HEK293 (cell line): Measurements from ENCODE around the gene KCNK6.

ENCODE experiments used
- CTCF ChIA-PET: fragments of 350-600 bp; formaldehyde crosslinking; extraction: SDS; loops from one replicate; lab custom pipeline; 2021; ENCODE audit warnings: antibody characterized with exemption; lab: Yijun Ruan, JAX
- POLR2A ChIA-PET: fragments of 300-600 bp; formaldehyde crosslinking; extraction: SDS; loops from one replicate; lab custom pipeline; 2020; ENCODE audit warnings: antibody characterized with exemption, inconsistent platforms; lab: Yijun Ruan, JAX
- H3K27ac ChIP-seq: fragments of 200-500 bp; sonication (Bioruptor generic); 2 replicates; pipeline ENCODE4 v1.5.1; 2014; ENCODE audit warnings: low read depth, low read length, control low read depth, inconsistent platforms; ENCODE audit errors: extremely low read depth
- H3K36me3 ChIP-seq, 2 experiments: fragments of 200-500 bp in 1 of 2; sonication (Bioruptor generic) in 1 of 2; 1 replicate in 1 of 2; 2 replicates in 1 of 2; pipeline ENCODE4 v1.5.1; 2014 to 2017; ENCODE audit warnings: inconsistent platforms in 2 of 2, low read length in 2 of 2; ENCODE audit not compliant: control insufficient read depth in 2 of 2, insufficient read depth in 1 of 2
- H3K4me1 ChIP-seq: fragments of 200-500 bp; sonication (Bioruptor generic); 2 replicates; pipeline ENCODE4 v1.5.1; 2014; ENCODE audit warnings: mild to moderate bottlenecking, low read length, inconsistent platforms; ENCODE audit not compliant: control insufficient read depth, insufficient read depth
- H3K4me3 ChIP-seq: 2 replicates; pipeline ENCODE4 v1.5.1; 2011; ENCODE audit warnings: low read depth, mild to moderate bottlenecking, control low read depth, low read length, moderate library complexity
- H3K9me3 ChIP-seq: fragments of 200-500 bp; sonication (Bioruptor generic); 2 replicates; pipeline ENCODE4 v1.5.1; 2014; ENCODE audit warnings: low read depth, low read length, inconsistent platforms; ENCODE audit not compliant: control insufficient read depth, insufficient read depth
- BCL11B ChIP-seq: fragments of 450-650 bp; formaldehyde crosslinking; IDR thresholded peaks from 2 replicates; pipeline ENCODE4 v1.5.1; 2016; ENCODE audit warnings: low read depth, missing biosample characterization, missing genetic modification characterization
- IKZF3 ChIP-seq: fragments of 450-650 bp; IDR thresholded peaks from 2 replicates; pipeline ENCODE4 v1.5.0; 2018; ENCODE audit warnings: missing biosample characterization, mild to moderate bottlenecking, missing genetic modification characterization, moderate library complexity
- PRDM10 ChIP-seq: fragments of 450-650 bp; formaldehyde crosslinking; IDR thresholded peaks from 2 replicates; pipeline ENCODE4 v1.5.1; 2016; ENCODE audit warnings: missing biosample characterization, missing genetic modification characterization
- ZBTB20 ChIP-seq: fragments of 450-650 bp; formaldehyde crosslinking; IDR thresholded peaks from 2 replicates; pipeline ENCODE4 v1.5.1; 2016; ENCODE audit warnings: missing biosample characterization, missing genetic modification characterization
- ZFP37 ChIP-seq: fragments of 450-650 bp; formaldehyde crosslinking; IDR thresholded peaks from 2 replicates; pipeline ENCODE4 v1.5.1; 2016; ENCODE audit warnings: missing biosample characterization, missing genetic modification characterization
- ZNF114 ChIP-seq: fragments of 450-650 bp; formaldehyde crosslinking; IDR thresholded peaks from 2 replicates; pipeline ENCODE4 v1.5.0; 2017; ENCODE audit warnings: missing biosample characterization, missing genetic modification characterization
- ZNF19 ChIP-seq: fragments of 450-650 bp; formaldehyde crosslinking; IDR thresholded peaks from 2 replicates; pipeline ENCODE4; 2016; ENCODE audit warnings: missing biosample characterization, missing genetic modification characterization, low read depth
- ZNF600 ChIP-seq: fragments of 450-650 bp; formaldehyde crosslinking; IDR thresholded peaks from 2 replicates; pipeline ENCODE4 v1.5.1; 2016; ENCODE audit warnings: missing biosample characterization, missing genetic modification characterization
- ZNF677 ChIP-seq: fragments of 450-650 bp; IDR thresholded peaks from 2 replicates; pipeline ENCODE4 v1.5.0; 2018; ENCODE audit warnings: missing biosample characterization, mild to moderate bottlenecking, missing genetic modification characterization, moderate library complexity
- ZNF704 ChIP-seq: fragments of 450-650 bp; formaldehyde crosslinking; IDR thresholded peaks from 2 replicates; pipeline ENCODE4 v1.5.1; 2016; ENCODE audit warnings: missing biosample characterization, missing genetic modification characterization
- ZNF777 ChIP-seq: fragments of 450-650 bp; formaldehyde crosslinking; IDR thresholded peaks from 2 replicates; pipeline ENCODE4 v1.5.1; 2017; ENCODE audit warnings: missing biosample characterization, missing genetic modification characterization, borderline replicate concordance
- ZNF830 ChIP-seq: fragments of 450-650 bp; IDR thresholded peaks from 2 replicates; pipeline ENCODE4 v1.5.0; 2018; ENCODE audit warnings: missing biosample characterization, missing genetic modification characterization, low read depth, mild to moderate bottlenecking, moderate library complexity
- ZNF837 ChIP-seq: fragments of 450-650 bp; formaldehyde crosslinking; IDR thresholded peaks from 2 replicates; pipeline ENCODE4 v1.5.1; 2016; ENCODE audit warnings: missing biosample characterization, missing genetic modification characterization
- ZSCAN30 ChIP-seq: fragments of 450-650 bp; IDR thresholded peaks from 2 replicates; pipeline ENCODE4 v1.5.1; 2018; ENCODE audit warnings: missing biosample characterization, mild to moderate bottlenecking, missing genetic modification characterization, moderate library complexity

KCNK6 gene

GRCh38 chr19:38317104-38317612 lies 2.5 kb upstream of the KCNK6 start:
- Histone ChIP-seq H3K9me3 (no peaks in the 10 kb centered on the region), H3K4me3 (no peak overlapping the region)
- ChIA-PET CTCF (interaction anchor here (0.7 kb wide), 1 partner anchor 912 kb away, joined by 3 read pairs; no protein-coding TSS in a partner anchor), POLR2A (no interaction called here)
- TF ChIP-seq IKZF3 (tag by site-specific recombination) (no peak), ZNF114 (no peak), ZNF677 (tag by site-specific recombination) (no peak), ZSCAN30 (no peak), ZNF704 (tag by site-specific recombination) (no peak), ZNF830 (tag by site-specific recombination) (no peak), ZNF837 (tag by site-specific recombination) (no peak), ZBTB20 (tag by site-specific recombination) (no peak)
- TF ChIP-seq, all 188 proteins: peak for 0
- Histone ChIP-seq H3K4me1 (peaks cover 12% of the 10 kb centered on the region), H3K36me3 (no peaks in the 10 kb centered on the region; a peak in 1 of 3 replicates), H3K27ac (no peak overlapping the region)

- Histone ChIP-seq H3K9me3 (no peaks in the 10 kb centered on the region), H3K4me1 (peaks cover 12% of the 10 kb centered on the region), H3K27ac (no peak overlapping the region), H3K4me3 (no peak overlapping the region), H3K36me3 (no peaks in the 10 kb centered on the region; a peak in 1 of 3 replicates)
- ChIA-PET CTCF (interaction anchor here (1.0 to 1.3 kb wide), 5 partner anchors 72 to 416 kb away, joined by 3 to 9 read pairs (median 5); no protein-coding TSS in a partner anchor), POLR2A (interaction anchor here (2.2 to 2.9 kb wide), 2 partner anchors 54 to 56 kb away, joined by 11 to 13 read pairs; partner anchors contain the start of genes PSMD8 and SPINT2)
- peak; percentile 20; the same call in 1 of the 2 replicates for TF ChIP-seq ZNF777 (tag by site-specific recombination)
- TF ChIP-seq PRDM10 (tag by site-specific recombination), result peak; percentile 66
- TF ChIP-seq ZNF19 (tag by site-specific recombination), result no peak
- TF ChIP-seq ZSCAN30, result no peak
Measured at GRCh38 chr19:38318660-38319059, 985 bp upstream of the KCNK6 start.

GRCh38 chr19:38320969-38321339 lies 1.3 kb downstream of the KCNK6 start:
- POLR2A ChIA-PET, result interaction anchor here (0.6 to 2.9 kb wide), 3 partner anchors 44 to 666 kb away, joined by 3 to 11 read pairs (median 5); partner anchors contain the start of gene SPINT2

More at GRCh38 chr19:38320969-38321339, 1.3 kb downstream of the KCNK6 start:
- no peak for TF ChIP-seq ZFP37 (tag by site-specific recombination)
- TF ChIP-seq ZNF600 (tag by site-specific recombination), result no peak
- TF ChIP-seq BCL11B (tag by site-specific recombination), result 0 out of 2 replicates have a peak, but pooled peaks have one; percentile 3
- no peak overlapping the region for H3K4me3 ChIP-seq
- H3K4me1 ChIP-seq, result peaks cover 8% of the 10 kb centered on the region
- CTCF ChIA-PET, result interaction anchor here (0.8 to 1.2 kb wide), 6 partner anchors 10 to 418 kb away, joined by 3 to 7 read pairs (median 3); no protein-coding TSS in a partner anchor
- H3K27ac ChIP-seq, result no peak overlapping the region
- H3K9me3 ChIP-seq, result no peaks in the 10 kb centered on the region
- no peaks in the 10 kb centered on the region; a peak in 1 of 3 replicates for H3K36me3 ChIP-seq
